Vagina (tissue), 2 donors: ENCODE measurements around the gene FKRP.

ENCODE experiments used
- POLR2A ChIP-seq, 2 donors: fragments of 450-650 bp; IDR thresholded peaks; one replicate each; pipeline ENCODE4 v1.6.1; 2017; ENCODE audit warnings: antibody characterized with exemption in 2 of 2, mild to moderate bottlenecking in 2 of 2, moderate library complexity in 2 of 2
- POLR2AphosphoS5 ChIP-seq, 2 donors: sonication (generic); formaldehyde crosslinking; IDR thresholded peaks; one replicate each; pipeline ENCODE4 v1.9.0; 2017; ENCODE audit warnings: antibody characterized with exemption in 2 of 2, mild to moderate bottlenecking in 2 of 2, low read depth in 1 of 2; ENCODE audit not compliant: insufficient read depth in 1 of 2
- TF ChIP-seq, protein P1 (sequence below), 3 experiments: fragments of 450-650 bp in 2 of 3; fragments of 200-600 bp in 1 of 3; sonication (generic) in 1 of 3; IDR thresholded peaks; one replicate each; pipeline ENCODE4 v1.5.1; 2017 to 2019; ENCODE audit warnings: antibody characterized with exemption in 3 of 3, mild to moderate bottlenecking in 2 of 3, moderate library complexity in 2 of 3

DNA sequence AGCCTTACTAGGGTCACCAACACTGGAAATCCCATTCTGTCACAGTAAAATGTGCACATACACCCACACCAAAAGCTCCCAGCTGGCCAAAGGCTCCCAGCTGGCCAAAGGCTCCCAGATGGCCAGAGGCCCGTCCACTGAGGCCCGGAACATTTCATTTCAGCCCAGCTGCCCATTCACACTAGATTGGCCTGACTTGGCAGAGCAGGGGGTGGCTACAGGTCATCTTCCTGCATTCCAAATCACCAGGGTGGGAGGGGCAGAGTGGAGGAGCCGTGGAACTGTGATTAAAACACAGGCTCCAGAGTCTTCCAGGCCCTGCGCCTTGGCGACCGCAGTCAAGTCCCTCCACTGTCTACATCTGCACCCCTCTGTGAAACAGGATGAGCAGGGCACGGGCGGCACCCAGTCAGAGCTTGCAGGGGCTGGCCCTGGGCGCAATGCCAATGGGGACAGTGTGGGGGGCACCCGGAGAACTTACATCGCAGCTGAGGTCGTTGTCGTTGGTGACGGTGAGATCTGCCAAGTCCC, 18.8 kb upstream of the FKRP start:
- TF ChIP-seq POLR2AphosphoS5 (IDR thresholded peaks at IDR 0.05; ENCODE audit: insufficient read depth in 1 of 2, low read depth in 1 of 2): no peak
- TF ChIP-seq POLR2A (IDR thresholded peaks at IDR 0.05): no peak
- TF ChIP-seq, protein P1, sequence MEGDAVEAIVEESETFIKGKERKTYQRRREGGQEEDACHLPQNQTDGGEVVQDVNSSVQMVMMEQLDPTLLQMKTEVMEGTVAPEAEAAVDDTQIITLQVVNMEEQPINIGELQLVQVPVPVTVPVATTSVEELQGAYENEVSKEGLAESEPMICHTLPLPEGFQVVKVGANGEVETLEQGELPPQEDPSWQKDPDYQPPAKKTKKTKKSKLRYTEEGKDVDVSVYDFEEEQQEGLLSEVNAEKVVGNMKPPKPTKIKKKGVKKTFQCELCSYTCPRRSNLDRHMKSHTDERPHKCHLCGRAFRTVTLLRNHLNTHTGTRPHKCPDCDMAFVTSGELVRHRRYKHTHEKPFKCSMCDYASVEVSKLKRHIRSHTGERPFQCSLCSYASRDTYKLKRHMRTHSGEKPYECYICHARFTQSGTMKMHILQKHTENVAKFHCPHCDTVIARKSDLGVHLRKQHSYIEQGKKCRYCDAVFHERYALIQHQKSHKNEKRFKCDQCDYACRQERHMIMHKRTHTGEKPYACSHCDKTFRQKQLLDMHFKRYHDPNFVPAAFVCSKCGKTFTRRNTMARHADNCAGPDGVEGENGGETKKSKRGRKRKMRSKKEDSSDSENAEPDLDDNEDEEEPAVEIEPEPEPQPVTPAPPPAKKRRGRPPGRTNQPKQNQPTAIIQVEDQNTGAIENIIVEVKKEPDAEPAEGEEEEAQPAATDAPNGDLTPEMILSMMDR (IDR thresholded peaks at IDR 0.05): no peak
